HG03432 (cell line): ENCODE measurements around the gene RPP25.
A peak's percentile ranks its signal among the peaks of the same experiment; 100 is the strongest.

ENCODE experiments used
- ATAC-seq: cut with Tn5 transposase; IDR thresholded peaks from one replicate; pipeline ENCODE4 v1.9.1; 2021; ENCODE audit warnings: mild to moderate bottlenecking, moderate library complexity; ENCODE audit not compliant: unreplicated experiment

RPP25 gene, protein sequence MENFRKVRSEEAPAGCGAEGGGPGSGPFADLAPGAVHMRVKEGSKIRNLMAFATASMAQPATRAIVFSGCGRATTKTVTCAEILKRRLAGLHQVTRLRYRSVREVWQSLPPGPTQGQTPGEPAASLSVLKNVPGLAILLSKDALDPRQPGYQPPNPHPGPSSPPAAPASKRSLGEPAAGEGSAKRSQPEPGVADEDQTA

GRCh38 chr15:74956648-74957475 is at the start of gene RPP25:
TSS of gene RPP25 (minus strand) at chr15:74956772. CDS start at chr15:74956583, 189 bp downstream.
- ATAC-seq: peak; percentile 85

GRCh38 chr15:75002398-75002797 is 45.8 kb upstream of the RPP25 start:
- ATAC-seq: no peak

- no peak for ATAC-seq
Observed at GRCh38 chr15:75001310-75001709, 44.7 kb upstream of the RPP25 start.

DNA sequence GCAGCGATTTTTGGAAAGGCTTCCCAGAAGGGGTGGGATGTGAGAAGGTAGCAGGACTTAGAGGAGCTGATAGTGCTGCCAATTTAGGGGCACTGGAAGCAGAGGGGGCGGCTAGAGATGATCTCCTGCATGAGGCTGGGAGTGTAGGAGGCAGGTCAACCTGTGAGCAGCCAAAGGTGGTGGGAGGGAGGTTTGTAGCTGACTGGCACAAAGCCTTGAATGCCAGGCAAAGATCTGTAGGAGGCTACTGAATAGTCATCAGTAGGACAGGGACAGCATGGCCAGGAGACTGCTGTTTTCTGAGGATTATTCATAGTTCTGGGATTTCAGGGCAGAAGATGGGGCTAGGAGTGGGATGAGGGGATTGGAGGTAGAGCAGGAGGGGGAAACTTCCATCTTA is 41.0 kb upstream of the RPP25 start:
- ATAC-seq: no peak

DNA sequence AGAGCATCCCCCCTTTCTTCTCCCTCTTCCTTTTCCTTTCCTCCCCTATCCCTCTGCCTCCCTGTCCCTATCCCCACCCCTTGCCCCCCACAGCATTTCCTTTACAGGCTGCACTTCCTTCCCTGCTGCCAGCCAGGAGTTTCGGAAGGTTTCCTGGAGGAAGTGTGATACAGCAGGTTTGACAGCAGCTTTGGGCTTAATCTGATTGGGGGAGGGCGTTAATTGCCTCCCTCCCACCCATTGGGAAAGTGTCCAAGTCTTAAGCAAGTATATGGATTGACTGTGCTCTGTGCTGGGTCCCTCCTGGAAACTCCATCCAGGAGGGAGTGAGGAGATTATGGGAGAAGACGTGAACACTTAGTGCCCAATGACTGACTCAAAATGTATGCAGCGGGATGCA is 40.6 kb upstream of the RPP25 start:
- ATAC-seq: no peak

- ATAC-seq: no peak
Observed at GRCh38 chr15:74995779-74996765, 39.5 kb upstream of the RPP25 start.

- peak; percentile 74 for ATAC-seq
Observed at GRCh38 chr15:74995182-74995778, 38.7 kb upstream of the RPP25 start, which contains the start of gene SCAMP5. TSS of gene SCAMP5 (plus strand) at chr15:74995563. CDS start at chr15:75011840, 16,277 bp downstream.

- no peak for ATAC-seq
Observed at GRCh38 chr15:74994685-74995084, 38.1 kb upstream of the RPP25 start.

DNA sequence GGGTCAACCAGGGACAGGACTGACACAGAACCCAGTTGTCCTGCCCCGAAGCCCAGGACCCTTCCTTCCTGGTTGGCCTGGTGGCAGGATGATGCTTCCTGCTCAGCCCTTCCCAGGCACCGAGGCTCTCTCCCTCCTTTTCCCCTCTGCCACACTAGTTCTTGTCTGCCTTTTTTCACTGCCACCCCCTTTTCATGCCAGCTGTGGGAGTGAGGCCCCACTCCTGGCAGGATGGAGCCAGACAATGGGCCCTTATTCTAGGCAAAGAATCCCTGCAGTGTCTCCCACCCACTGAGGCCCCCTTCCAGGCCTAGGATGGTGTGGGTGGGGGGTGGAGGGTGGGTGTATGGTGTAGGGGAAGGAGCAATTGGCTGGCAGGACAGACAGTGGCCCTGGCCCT is 37.7 kb upstream of the RPP25 start:
- ATAC-seq: no peak

GRCh38 chr15:74992619-74993018 is 36.0 kb upstream of the RPP25 start:
- no peak for ATAC-seq

DNA sequence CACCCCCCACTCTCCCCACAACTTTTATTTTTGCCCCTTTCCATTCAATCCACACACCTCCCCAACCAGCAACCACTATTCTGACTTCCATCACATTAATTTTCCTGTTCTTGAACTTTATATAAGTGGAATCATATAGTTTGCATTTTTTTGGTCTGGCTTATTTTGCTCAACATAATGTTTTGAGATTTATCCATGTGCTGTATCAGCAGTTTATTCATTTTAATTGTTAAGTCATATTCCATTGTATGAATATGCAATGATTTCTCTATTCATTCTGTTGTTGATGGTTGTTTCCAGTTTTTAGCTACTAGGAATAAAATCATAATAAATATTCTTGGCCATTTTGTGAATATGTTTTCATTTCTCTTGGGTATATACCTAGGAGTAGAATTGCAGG is 33.0 kb upstream of the RPP25 start:
- no peak for ATAC-seq

- ATAC-seq: no peak
Observed at GRCh38 chr15:74988007-74988800, 31.6 kb upstream of the RPP25 start.

- ATAC-seq: peak; percentile 57
Observed at GRCh38 chr15:74983725-74984231, 27.2 kb upstream of the RPP25 start.

DNA sequence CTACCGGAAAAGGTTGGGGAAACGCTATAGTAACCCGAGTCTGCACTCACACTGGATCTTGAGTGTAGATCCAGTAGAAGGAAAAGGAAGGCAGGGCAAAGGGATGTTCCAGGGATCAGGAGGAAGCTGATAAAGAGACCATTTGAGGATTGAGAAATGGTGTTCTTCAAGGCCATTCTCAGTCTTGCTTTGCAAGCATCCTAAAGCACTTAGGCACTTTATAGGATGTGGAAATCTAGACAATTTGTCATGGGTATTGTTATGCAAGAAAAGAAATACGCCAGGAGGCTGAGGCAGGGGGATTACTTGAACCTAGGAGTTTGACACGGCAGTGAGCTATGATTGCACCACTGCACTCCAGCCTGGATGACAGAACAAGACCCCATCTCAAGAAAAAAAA is 25.6 kb upstream of the RPP25 start:
- no peak for ATAC-seq

DNA sequence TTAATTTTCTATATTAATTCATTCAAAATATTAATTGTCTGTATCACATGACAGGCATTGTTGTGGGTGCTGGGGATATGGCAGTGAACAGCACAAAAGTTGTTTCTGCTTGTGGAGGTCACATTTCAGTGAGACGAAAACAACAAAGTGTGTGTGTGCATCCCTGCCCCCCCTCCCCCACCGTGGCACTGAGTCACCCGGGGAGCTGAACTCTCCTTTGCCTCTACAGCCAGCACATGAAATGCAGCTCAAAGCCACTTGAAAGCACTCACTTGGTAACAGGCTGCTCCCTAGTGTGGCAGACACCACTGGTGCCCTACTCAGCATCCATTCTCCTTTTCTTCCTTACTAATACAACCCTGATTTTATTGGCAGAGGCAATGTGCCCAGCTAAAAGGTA is 21.9 kb upstream of the RPP25 start:
- ATAC-seq: no peak

GRCh38 chr15:74978077-74978476 is 21.5 kb upstream of the RPP25 start:
- ATAC-seq: no peak

GRCh38 chr15:74977599-74977998 is 21.0 kb upstream of the RPP25 start:
- no peak for ATAC-seq

GRCh38 chr15:74976159-74976558 is 19.6 kb upstream of the RPP25 start:
- ATAC-seq: no peak

DNA sequence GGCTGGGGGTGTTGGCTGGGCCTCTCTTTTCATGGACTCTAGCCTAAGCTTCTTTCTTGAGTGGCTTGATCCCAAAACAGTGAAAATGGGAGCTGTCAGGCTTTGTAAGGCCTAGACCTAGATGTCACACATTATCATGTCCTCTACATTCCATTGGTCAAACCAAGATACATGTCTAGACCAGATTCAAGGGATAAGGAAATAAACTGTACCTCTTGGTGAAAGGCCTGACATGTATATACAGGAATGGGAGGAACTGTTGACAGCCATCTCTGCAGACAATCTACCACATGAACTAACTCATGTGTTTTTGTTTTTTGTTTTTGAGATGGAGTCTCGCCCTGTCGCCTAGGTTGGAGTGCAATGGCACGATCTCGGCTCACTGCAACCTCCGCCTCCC is 11.1 kb upstream of the RPP25 start:
- no peak for ATAC-seq

DNA sequence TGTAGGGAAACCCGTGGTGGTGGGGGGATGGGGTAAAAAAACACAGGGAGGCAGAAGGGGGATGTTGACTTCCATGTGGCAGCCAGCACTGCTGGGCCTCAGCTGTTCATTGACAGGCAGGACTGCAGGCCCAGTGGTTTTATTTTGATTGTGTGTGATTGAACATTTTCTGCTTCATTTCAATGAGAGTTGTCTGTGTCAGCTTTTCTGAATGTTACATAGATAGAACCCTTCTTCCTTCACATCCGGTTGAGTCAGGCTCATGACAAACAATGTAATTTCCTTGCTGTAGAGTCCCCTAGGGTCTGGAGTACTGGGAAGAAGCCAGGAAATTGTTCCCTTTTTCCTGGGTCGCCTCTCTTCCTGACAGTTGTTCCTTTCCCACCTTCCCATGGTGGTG is 8.2 kb upstream of the RPP25 start:
- ATAC-seq: no peak
